Neuron (in vitro differentiated cells): ENCODE data around the gene BLTP2.
"Not testable (repeated sequence)": the region's sequence is repeated elsewhere in the genome, so short reads cannot be mapped to it uniquely, and the experiment has no call there.

ENCODE experiments used
- H2AFZ ChIP-seq: one replicate; pipeline ENCODE4 v1.6.1; 2013; ENCODE audit warnings: low read depth, mild to moderate bottlenecking, inconsistent platforms, low read length, moderate library complexity
- H3K27me3 ChIP-seq: one replicate; pipeline ENCODE4 v1.6.1; 2013; ENCODE audit warnings: low read length; ENCODE audit not compliant: insufficient read depth
- H3K36me3 ChIP-seq: one replicate; pipeline ENCODE4 v1.6.1; 2013; ENCODE audit warnings: low read length; ENCODE audit not compliant: insufficient read depth
- H3K4me1 ChIP-seq: one replicate; pipeline ENCODE4 v1.6.1; 2013; ENCODE audit warnings: low read length; ENCODE audit not compliant: insufficient read depth
- H3K4me3 ChIP-seq: 2 replicates; pipeline ENCODE4 v1.5.1; 2013; ENCODE audit warnings: mild to moderate bottlenecking, low read length, moderate library complexity
- H3K9me3 ChIP-seq: one replicate; pipeline ENCODE4 v1.6.1; 2013; ENCODE audit warnings: low read length

BLTP2 gene

DNA sequence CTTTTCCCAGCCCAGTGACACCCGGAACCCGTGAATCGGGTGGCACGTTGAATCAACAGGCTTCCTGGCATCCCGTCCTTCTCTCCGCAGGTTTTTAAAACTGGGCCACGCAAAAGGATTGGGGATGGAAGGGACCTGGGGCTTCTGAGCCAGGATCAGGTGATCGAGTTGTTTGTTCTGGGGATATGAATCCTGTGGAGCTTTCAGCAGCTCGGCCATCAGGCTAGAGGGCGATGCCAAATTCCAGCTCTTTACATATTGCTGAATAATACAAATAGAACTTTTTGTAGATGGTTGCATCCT, 17.5 kb upstream of the BLTP2 start:
- peak overlapping the region; percentile 87 for H2AFZ ChIP-seq
- H3K9me3 ChIP-seq: peaks cover 4% of the 10 kb centered on the region
- peak overlapping the region; percentile 83 for H3K4me3 ChIP-seq
- H3K4me1 ChIP-seq: peaks cover 12% of the 10 kb centered on the region
- peaks cover 23% of the 10 kb centered on the region for H3K36me3 ChIP-seq
- H3K27me3 ChIP-seq: no peaks in the 10 kb centered on the region

DNA sequence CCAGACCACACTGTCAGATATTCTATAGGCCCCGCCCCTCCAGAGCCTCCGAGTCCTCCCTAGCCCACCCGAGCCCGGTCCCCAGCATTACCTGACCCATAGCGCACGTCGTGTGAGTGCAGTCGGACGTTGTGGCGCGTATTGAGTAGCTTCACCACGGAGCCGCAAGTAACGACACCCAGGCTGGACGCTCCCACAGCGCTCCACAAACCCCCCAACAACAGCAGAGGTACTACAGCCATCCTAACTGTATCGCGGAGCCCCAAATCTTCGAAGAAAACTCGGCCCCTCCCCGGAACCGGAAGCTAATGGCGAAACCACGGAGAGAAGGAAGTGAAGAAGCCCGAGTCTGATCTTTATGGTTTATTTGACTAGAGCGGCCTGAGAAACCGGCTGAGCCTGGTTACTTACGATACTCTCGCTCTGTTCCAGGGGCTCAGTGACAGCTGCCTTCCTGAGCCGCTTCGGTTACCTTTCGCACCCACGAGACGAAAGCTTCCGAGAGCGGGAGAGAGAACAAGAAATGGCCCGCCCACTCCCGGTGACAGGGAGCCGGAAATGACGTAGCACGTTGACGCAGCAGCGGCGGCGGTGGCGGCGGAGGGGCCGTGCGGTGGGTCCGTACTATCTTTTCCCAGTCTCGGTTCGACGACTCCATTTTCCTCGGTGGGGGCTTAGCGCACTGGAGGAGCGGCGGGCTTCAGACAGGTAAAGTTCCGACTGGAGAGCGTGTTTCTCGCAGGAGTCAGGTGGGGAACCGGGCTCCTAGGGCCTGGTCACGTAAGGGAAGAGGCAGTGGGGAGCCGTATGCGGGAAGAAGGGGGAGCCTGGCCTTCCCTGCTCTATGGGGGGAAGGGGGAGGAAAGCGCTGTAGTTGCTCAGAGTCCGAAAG, 16.9 kb upstream of the BLTP2 start, which contains the start of the genes SDF2 and SUPT6H:
Gene SDF2 (minus strand): TSS at position 272 of the 892 bp plus-strand sequence. CDS start 30 bp downstream, at position 242.
Gene SUPT6H (plus strand): TSS at position 571 of the 892 bp plus-strand sequence. CDS start 11,197 bp downstream, outside the sequence.
- Histone ChIP-seq H3K4me1 (peaks cover 11% of the 10 kb centered on the region), H3K27me3 (no peaks in the 10 kb centered on the region), H3K4me3 (peak within 1 kb of the TSS; percentile 83), H3K36me3 (peaks cover 23% of the 10 kb centered on the region), H3K9me3 (peaks cover 4% of the 10 kb centered on the region), H2AFZ (peak within 1 kb of the TSS; percentile 87)

DNA sequence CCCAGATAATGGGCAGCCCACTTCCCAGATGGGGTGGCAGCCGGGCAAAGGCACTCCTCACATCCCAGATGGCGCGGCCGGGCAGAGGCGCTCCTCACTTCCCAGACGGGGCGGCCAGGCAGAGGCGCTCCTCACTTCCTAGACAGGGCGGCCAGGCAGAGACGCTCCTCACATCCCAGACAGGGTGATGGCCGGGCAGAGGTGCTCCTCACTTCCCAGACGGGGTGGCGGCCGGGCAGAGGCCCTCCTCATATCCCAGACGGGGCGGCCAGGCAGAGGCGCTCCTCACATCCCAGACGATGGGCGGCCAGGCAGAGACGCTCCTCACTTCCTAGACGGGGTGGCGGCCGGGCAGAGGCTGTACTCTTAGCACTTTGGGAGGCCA, 14.5 kb upstream of the BLTP2 start:
- peaks cover 11% of the 10 kb centered on the region for H3K4me1 ChIP-seq
- peaks cover 24% of the 10 kb centered on the region for H3K36me3 ChIP-seq
- not testable (repeated sequence) for H3K9me3 ChIP-seq, H3K4me3 ChIP-seq, H2AFZ ChIP-seq, H3K27me3 ChIP-seq

DNA sequence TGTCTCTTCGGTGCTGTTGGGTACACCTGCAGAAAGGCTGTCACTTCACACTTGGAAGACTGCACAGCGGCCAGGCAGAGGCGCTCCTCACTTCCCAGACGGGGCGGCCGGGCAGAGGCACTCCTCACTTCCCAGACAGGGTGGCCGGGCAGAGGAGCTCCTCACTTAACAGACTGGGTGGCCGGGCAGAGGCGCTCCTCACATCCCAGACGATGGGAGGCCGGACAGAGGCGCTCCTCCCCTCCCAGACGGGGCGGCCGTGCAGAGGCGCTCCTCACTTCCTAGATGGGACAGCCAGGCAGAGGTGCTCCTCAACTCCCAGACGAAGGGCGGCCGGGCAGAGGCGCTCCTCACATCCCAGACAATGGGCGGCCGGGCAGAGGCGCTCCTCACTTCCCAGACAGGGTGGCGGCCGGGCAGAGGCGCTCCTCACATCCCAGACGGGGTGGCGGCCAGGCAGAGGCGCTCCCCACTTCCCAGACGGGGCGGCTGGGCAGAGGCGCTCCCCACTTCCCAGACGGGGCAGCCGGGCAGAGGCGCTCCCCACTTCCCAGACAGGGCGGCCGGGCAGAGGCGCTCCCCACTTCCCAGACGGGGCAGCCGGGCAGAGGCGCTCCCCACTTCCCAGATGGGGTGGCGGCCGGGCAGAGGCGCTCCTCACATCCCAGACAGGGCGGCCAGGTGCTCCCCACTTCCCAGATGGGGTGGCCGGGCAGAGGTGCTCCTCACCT, 14.0 kb upstream of the BLTP2 start:
- peaks cover 11% of the 10 kb centered on the region for H3K4me1 ChIP-seq
- H3K36me3 ChIP-seq: peaks cover 23% of the 10 kb centered on the region
- not testable (repeated sequence) for H3K27me3 ChIP-seq, H2AFZ ChIP-seq, H3K4me3 ChIP-seq, H3K9me3 ChIP-seq

DNA sequence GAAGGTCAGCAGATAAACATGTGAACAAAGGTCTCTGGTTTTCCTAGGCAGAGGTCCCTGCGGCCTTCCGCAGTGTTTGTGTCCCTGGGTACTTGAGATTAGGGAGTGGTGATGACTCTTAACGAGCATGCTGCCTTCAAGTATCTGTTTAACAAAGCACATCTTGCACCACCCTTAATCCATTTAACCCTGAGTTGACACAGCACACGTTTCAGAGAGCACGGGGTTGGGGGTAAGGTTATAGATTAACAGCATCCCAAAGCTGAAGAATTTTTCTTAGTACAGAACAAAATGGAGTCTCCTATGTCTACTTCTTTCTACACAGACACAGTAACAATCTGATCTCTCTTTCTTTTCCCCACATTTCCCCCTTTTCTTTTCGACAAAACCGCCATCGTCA, 13.4 kb upstream of the BLTP2 start:
- not testable (repeated sequence) for H3K4me1 ChIP-seq, H3K27me3 ChIP-seq, H2AFZ ChIP-seq, H3K9me3 ChIP-seq, H3K4me3 ChIP-seq
- peaks cover 26% of the 10 kb centered on the region for H3K36me3 ChIP-seq

DNA sequence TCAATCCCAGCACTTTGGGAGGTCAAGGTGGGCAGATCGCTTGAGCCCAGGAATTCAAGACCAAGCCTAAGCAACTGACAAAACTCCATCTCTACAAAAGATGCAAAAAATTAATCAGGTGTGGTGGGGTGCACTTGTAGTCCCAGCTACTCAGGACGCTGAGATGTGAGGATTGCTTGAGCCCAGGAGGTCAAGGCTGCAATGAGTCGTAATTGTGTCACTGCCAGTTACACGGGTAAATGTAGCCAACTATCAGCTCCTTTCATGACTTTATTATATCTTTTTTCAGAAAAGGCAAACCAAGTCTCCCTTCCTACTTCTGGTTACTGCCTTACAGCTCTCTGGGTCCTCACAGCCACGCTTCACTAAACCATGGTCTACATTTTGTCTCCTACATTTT, 12.8 kb upstream of the BLTP2 start:
- Histone ChIP-seq H2AFZ (no peak overlapping the region), H3K4me3 (no peak overlapping the region), H3K27me3 (no peaks in the 10 kb centered on the region), H3K36me3 (peaks cover 31% of the 10 kb centered on the region), H3K9me3 (peaks cover 4% of the 10 kb centered on the region), H3K4me1 (peaks cover 4% of the 10 kb centered on the region)

DNA sequence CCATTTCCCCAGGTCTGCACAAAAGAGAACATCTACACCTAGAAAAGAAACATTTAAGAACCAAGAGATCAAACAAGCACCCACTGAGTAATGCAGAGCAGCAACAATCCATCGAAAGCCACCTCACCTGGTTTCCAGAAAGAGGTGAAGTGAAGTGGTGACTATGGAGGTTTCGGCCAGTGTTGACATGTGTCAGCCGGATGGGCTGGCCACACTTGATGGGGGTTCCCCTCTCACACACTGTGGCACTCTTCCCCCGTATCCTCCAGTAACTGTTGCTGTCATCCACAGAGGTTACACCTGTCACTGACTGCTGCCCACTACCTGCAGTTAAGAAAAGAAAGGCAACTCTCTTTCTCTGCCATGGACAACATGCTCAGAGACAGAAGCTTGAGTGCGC, 10.2 kb upstream of the BLTP2 start:
- Histone ChIP-seq H3K4me3 (no peak overlapping the region), H2AFZ (no peak overlapping the region)

DNA sequence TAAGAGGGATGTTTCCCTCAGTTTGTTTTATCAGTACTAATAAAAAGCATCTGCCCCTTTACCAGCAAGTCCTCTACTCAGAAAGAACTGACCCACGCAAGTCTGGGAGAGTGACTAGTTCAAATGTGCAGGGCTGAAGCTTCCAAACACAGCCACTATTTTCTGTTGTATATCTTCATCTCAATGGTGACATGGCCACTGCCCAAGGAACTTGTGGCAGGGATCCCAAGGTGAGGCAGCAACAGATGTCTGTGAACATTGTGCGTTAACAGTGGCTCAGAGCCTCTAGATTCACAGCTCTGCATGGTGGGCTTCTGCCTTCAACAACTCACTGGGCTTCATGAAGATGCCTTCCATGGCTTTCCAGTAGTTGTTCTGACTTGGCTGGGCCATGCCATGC, 3.7 kb upstream of the BLTP2 start:
- Histone ChIP-seq H2AFZ (no peak overlapping the region), H3K4me1 (peaks cover 9% of the 10 kb centered on the region), H3K4me3 (no peak overlapping the region), H3K9me3 (no peaks in the 10 kb centered on the region), H3K27me3 (no peaks in the 10 kb centered on the region), H3K36me3 (peaks cover 37% of the 10 kb centered on the region)

More for the DNA sequence above, 10.2 kb upstream of the BLTP2 start:
- H3K27me3 ChIP-seq: no peaks in the 10 kb centered on the region
- H3K36me3 ChIP-seq: peaks cover 46% of the 10 kb centered on the region
- H3K4me1 ChIP-seq: no peaks in the 10 kb centered on the region
- H3K9me3 ChIP-seq: peaks cover 4% of the 10 kb centered on the region

DNA sequence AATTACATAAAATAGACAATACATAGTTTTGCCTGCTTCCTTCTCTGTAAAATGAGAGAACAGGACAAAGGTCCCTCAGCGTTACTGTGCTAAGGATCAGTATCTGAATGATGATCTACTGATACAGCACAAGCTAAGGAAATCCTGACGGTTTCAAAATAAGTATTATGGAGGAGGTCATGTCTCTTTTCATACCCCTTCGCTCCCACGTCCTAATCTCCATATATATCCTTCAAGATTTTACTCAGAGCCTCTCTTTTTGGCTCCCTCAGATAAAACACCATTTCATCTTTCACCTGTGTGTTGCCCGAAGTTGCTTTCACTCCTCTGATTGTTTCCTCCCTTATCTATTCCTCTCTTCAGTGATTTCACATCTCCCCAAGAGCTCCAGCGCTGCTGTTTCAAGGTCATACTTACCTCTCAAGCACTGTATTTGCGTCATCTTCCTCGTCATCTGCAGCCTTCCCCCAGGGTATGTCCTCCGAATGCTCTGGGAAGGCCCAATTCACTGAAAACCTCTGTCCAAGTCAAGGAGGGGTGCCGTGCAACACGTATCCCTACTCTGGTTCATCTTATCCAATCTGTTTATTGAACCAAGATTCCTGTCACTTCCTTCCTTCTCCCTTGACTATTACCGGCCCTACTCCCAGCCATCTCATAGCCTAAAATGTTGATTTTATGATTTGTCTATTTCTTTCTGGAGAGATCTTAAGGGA, 1.2 kb upstream of the BLTP2 start:
- H3K4me1 ChIP-seq: peaks cover 15% of the 10 kb centered on the region
- H3K4me3 ChIP-seq: no peak overlapping the region

DNA sequence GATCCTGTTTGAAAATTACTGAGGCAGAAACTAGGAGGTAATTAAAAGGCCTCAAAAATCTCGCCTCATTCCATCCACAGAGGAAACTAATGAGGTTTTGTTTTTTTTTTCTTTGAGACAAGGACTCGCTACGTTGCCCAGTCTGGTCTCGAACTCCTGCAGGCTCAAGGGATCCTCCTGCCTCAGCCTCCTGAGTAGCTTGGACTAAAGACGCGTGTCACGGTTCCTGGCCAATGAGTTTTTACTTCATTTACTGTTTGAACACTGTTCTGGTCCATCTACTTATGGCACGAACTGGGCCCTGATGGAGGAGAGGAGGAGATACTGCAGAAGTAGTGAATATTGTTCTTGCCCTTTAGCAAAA, 600 bp upstream of the BLTP2 start:
- Histone ChIP-seq H3K36me3 (peaks cover 46% of the 10 kb centered on the region), H3K27me3 (no peaks in the 10 kb centered on the region)

More for the DNA sequence above, 1.2 kb upstream of the BLTP2 start:
- H3K36me3 ChIP-seq: peaks cover 46% of the 10 kb centered on the region
- no peaks in the 10 kb centered on the region for H3K27me3 ChIP-seq
- H3K9me3 ChIP-seq: no peaks in the 10 kb centered on the region
- H2AFZ ChIP-seq: no peak overlapping the region

DNA sequence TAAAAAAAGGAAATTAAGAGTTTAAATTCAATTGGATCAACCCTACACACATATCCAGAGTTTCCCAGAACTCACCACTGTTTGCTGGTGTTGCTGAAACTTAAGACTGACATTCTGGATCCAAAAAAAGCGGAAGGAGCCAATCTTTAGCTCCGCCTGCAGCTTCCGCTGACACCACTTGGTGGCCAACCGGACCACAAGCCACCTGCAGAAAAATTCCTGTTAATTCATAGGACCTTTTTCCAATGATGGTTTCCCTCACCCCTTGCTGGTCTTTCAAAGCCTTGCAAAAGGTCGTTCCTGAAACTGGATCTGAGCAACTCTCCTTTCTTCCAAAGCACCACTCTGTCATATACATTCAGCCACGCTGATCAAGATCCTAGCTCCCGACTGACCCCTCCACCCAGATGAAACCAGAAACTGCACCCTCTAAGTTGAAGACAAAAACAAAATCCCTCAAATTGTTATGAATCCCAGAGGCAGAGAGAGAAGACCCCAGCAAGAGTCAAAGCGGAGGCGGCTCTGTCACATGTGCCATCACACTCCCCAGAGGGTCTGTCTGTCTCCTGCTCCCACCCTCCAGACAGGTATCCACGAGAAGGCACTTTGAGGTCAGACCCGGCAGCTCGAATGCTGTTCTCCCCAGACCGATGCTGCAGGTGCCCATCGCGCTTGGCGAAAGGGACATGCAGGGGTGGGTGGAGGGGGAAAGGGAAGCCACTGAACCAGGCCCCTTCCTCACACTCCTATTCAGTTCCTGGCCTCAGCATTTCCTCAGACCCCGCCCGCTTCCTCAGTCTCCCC, 773 bp downstream of the BLTP2 start:
- Histone ChIP-seq H3K9me3 (no peaks in the 10 kb centered on the region), H2AFZ (no peak overlapping the region), H3K27me3 (no peaks in the 10 kb centered on the region), H3K36me3 (peaks cover 52% of the 10 kb centered on the region), H3K4me1 (peaks cover 15% of the 10 kb centered on the region), H3K4me3 (peak overlapping the region; percentile 95)

More for the DNA sequence above, 600 bp upstream of the BLTP2 start:
- Histone ChIP-seq H3K4me3 (peak overlapping the region; percentile 95), H3K9me3 (no peaks in the 10 kb centered on the region), H2AFZ (peak overlapping the region; percentile 73), H3K4me1 (peaks cover 15% of the 10 kb centered on the region)

DNA sequence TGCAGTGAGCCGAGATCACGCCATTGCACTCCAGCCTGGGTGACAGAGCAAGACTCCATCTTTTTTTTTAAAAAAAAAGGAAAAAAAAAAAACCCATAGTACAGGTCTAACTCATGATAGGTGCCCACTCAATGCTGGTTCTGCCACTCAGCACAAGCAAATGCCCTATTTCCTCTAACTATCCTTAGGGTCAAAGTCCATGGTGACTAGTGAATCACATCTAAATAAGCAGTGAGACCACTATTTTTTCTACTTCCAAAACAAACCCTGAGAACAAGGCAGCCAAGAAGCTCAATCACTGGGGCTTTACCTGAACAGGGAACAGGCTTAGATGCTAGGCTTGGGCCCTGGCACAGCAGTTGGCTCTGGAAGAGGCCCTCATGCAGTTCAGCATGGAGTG, 3.4 kb downstream of the BLTP2 start:
- Histone ChIP-seq H3K4me1 (peaks cover 14% of the 10 kb centered on the region), H3K9me3 (no peaks in the 10 kb centered on the region), H3K4me3 (no peak overlapping the region), H2AFZ (no peak overlapping the region), H3K36me3 (peaks cover 68% of the 10 kb centered on the region), H3K27me3 (no peaks in the 10 kb centered on the region)
